ENCODE data around the gene WDR18. TPM values are rescaled to one million over a fixed set of nuclear protein-coding genes. Genes with fewer than 3 reads are reported as not detected.

The WDR18 gene
- total RNA-seq = 10 to 100 TPM; 14.3 to 33.1 (median 30.4) TPM
- 10 to 100 TPM; 22.4 to 65.8 (median 43.8) TPM for polyA plus RNA-seq

GRCh38 chr19:984165-984967, at the start of gene WDR18:
WDR18 (plus strand) TSS chr19:984345; CDS start chr19:984354, 9 bp downstream.
- Histone ChIP-seq H3K36me3 (peaks cover 0 to 21% (median 5%) of the 10 kb centered on the region in 4 donors), H3K27me3 (no peaks in the 10 kb centered on the region), H3K4me3 (peak within 1 kb of the TSS; percentile 76 to 92 (median 84)), H3K4me1 (peaks cover 0 to 29% (median 26%) of the 10 kb centered on the region in 4 donors), H3K9me3 (no peaks in the 10 kb centered on the region), H3K27ac (peak within 1 kb of the TSS; percentile 81 to 88 (median 86))
- DNase-seq = peak; percentile 97
- intact Hi-C loops (cut with DNase I) = loop anchor here (5.0 kb wide), 1 partner anchor 217 kb away; no protein-coding TSS in a partner anchor
- WGBS, 2 donors = 1% methylated on average over 78 of the region's 78 CpGs
- peak in 1 of 4 experiments; percentile 28 for TF ChIP-seq CTCF (IDR thresholded peaks at IDR 0.05)
- TF ChIP-seq POLR2A (IDR thresholded peaks at IDR 0.05) = peak; percentile 8 to 49
- no peak for TF ChIP-seq EP300 (IDR thresholded peaks at IDR 0.05)
- peak; percentile 79 to 90 (median 84) for TF ChIP-seq POLR2AphosphoS5 (IDR thresholded peaks at IDR 0.05)

GRCh38 chr19:934865-935479, 49.2 kb upstream of the WDR18 start:
- Histone ChIP-seq H3K4me1 (peaks cover 0 to 43% (median 36%) of the 10 kb centered on the region in 4 donors), H3K27ac (peak overlapping the region; percentile 72 to 89 (median 79)), H3K27me3 (no peaks in the 10 kb centered on the region), H3K4me3 (peak overlapping the region in 1 of 4 donors; percentile 8), H3K9me3 (no peaks in the 10 kb centered on the region), H3K36me3 (no peaks in the 10 kb centered on the region)
- intact Hi-C loops (cut with DNase I) = no loop called here
- 7 to 28% methylated on average over 31 of the region's 31 CpGs for WGBS, 2 donors
- no peak for TF ChIP-seq POLR2A (IDR thresholded peaks at IDR 0.05)
- peak; percentile 57 to 88 (median 81) for TF ChIP-seq POLR2AphosphoS5 (IDR thresholded peaks at IDR 0.05)
- peak in 2 of 4 donors; percentile 31 to 38 for TF ChIP-seq EP300 (IDR thresholded peaks at IDR 0.05)
- no peak for TF ChIP-seq CTCF (IDR thresholded peaks at IDR 0.05)
- peak; percentile 94 for DNase-seq

- Histone ChIP-seq H3K4me1 (peaks cover 0 to 54% (median 48%) of the 10 kb centered on the region in 4 donors), H3K4me3 (no peak overlapping the region), H3K9me3 (no peaks in the 10 kb centered on the region), H3K27me3 (no peaks in the 10 kb centered on the region), H3K27ac (no peak overlapping the region), H3K36me3 (no peaks in the 10 kb centered on the region)
- WGBS, 2 donors = 96 to 98% methylated on average over 10 of the region's 10 CpGs
- intact Hi-C loops (cut with DNase I) = no loop called here
- no peak for DNase-seq
- no peak for TF ChIP-seq POLR2A (IDR thresholded peaks at IDR 0.05)
- no peak for TF ChIP-seq CTCF (IDR thresholded peaks at IDR 0.05)
- no peak for TF ChIP-seq EP300 (IDR thresholded peaks at IDR 0.05)
- no peak for TF ChIP-seq POLR2AphosphoS5 (IDR thresholded peaks at IDR 0.05)
Observed at GRCh38 chr19:936175-936546, 48.0 kb upstream of the WDR18 start.

GRCh38 chr19:937259-937694, 46.9 kb upstream of the WDR18 start:
- H3K36me3 ChIP-seq = no peaks in the 10 kb centered on the region
- no peak overlapping the region for H3K4me3 ChIP-seq
- H3K27ac ChIP-seq = no peak overlapping the region
- intact Hi-C loops (cut with DNase I) = no loop called here
- H3K27me3 ChIP-seq = no peaks in the 10 kb centered on the region
- no peaks in the 10 kb centered on the region for H3K9me3 ChIP-seq
- no peak for TF ChIP-seq CTCF (IDR thresholded peaks at IDR 0.05)
- TF ChIP-seq POLR2AphosphoS5 (IDR thresholded peaks at IDR 0.05) = no peak
- 71 to 84% methylated on average over 16 of the region's 16 CpGs for WGBS, 2 donors
- DNase-seq = no peak
- peaks cover 0 to 62% (median 54%) of the 10 kb centered on the region in 4 donors for H3K4me1 ChIP-seq
